Measurements from ENCODE around the gene MAPT.

- TF ChIP-seq POLR2A (IDR thresholded peaks at IDR 0.05) (no peak), CTCF (IDR thresholded peaks at IDR 0.05) (no peak), POLR2AphosphoS5 (IDR thresholded peaks at IDR 0.05; ENCODE audit: insufficient read depth in 1 of 2, low read depth in 1 of 2) (no peak)
Measured at GRCh38 chr17:45915263-45915662, 20.9 kb downstream of the MAPT start.
